HG03159 (cell line): ENCODE data around the gene SP8.

Experiments used
- ATAC-seq: cut with Tn5 transposase; IDR thresholded peaks from one replicate; pipeline ENCODE4 v1.9.1; 2021; ENCODE audit warnings: mild to moderate bottlenecking, moderate library complexity; ENCODE audit not compliant: unreplicated experiment

The SP8 gene

GRCh38 chr7:20795361-20795760 lies 8.7 kb upstream of the SP8 start:
- no peak for ATAC-seq

GRCh38 chr7:20794676-20795075 lies 8.0 kb upstream of the SP8 start:
- no peak for ATAC-seq

GRCh38 chr7:20793694-20794394 lies 7.2 kb upstream of the SP8 start:
- no peak for ATAC-seq

GRCh38 chr7:20793248-20793647 lies 6.6 kb upstream of the SP8 start:
- ATAC-seq = no peak

DNA sequence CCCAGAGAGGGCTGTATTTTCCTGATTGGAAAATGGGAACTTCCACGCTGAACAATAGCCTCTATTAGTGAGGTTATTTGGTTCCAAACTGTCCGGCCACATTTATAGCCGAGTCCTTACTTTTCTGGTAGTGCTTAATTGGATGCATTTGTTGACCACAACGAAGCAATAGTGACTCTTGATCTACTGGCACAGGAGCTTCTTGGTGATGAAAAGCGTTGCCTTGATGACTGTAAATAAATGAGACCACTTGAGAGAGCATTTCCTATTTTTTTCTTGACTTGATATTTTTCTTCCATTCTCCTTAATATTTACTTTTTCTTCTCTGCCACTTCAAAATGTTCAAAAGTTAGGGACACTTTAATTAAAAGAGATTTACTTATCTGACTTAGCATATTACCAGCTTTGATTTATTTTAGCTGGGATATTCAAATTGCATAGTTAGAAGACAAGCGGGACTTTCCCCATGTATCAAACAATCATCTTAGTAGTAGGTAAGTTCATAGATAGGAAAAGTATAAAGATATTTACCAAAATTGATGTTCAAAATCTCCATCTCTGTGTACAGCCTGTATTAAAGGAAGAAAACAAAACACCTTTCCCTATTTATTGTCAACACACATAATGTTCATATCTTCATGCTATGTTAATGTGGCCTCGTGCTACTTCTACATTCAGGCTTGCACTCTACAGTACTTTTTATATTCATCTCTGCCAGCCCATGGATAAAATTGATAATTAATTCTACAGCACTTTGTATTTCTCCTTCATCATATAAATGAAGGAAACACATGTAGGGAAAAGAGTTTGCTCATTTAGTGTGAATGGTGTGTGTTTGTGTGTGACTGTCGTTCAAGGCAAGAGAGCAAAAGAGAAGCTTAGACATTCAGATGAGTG lies 5.1 kb upstream of the SP8 start:
- no peak for ATAC-seq

DNA sequence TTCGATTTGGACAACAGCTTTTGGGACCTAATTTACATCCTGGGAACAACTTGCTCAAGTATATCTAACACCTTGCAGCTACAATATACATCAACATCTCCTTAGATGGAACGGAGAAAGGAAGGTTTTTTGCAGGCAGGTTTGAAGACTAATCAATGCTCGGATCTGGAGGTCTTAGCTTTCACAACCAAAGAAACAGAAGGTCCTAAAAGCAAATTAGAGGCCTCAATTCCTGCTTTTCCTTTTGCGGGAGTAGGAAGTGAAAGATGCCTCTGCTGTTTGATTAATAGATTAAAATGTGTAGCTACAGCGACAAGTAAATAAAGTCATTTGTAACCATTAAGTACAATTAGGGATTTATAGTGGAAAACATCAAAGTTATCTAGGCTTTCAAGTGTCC lies 3.7 kb upstream of the SP8 start:
- ATAC-seq = no peak

DNA sequence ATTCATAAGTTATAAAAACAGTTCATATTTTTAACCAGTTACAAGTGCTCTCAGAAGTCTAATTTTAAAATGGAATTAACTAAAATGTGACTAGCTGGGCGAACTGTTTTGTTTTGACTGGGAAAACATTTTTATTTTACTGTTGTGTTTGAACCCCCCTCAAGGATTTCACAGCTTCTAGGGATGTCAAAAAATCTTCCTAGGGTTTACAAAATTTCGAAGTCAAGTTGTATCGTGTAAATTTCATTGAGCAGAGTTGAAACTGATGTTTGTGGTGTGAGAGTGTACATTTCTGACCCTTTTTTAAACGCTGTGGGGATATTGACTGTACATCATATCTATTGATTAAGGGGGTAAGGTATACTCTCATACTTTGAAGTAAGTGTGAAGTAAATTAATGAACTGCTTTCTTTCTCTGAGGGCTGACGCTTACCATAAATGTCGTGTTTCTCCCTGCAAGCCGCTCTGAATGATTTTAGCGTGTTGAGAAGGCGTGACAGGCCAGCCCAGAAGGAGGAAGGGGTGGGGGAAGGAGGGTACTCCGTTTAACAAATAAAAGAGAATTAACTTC lies 1.8 kb upstream of the SP8 start:
- no peak for ATAC-seq

GRCh38 chr7:20787660-20788419 lies 1.2 kb upstream of the SP8 start:
- ATAC-seq = no peak

DNA sequence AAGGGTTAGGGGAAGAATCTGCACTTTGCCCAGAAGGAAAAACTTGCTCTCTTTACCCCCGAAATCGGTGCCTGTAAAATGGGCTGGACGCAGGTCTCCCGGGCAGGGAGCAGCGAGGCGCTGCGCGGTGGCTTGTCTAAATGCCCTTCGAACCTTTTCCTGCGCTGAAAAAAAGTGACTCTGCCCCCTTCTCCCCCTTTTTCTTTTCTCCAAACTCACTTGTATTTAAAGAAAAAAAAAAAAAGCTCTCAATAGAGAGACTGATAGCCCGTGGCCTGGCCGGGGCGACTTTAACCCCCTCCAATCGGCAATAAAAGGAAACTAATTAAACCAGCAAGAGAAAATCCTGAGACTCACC lies 286 bp downstream of the SP8 start:
- ATAC-seq = no peak

- ATAC-seq = no peak
These were observed 655 bp downstream of the SP8 start for GRCh38 chr7:20786049-20786412.

DNA sequence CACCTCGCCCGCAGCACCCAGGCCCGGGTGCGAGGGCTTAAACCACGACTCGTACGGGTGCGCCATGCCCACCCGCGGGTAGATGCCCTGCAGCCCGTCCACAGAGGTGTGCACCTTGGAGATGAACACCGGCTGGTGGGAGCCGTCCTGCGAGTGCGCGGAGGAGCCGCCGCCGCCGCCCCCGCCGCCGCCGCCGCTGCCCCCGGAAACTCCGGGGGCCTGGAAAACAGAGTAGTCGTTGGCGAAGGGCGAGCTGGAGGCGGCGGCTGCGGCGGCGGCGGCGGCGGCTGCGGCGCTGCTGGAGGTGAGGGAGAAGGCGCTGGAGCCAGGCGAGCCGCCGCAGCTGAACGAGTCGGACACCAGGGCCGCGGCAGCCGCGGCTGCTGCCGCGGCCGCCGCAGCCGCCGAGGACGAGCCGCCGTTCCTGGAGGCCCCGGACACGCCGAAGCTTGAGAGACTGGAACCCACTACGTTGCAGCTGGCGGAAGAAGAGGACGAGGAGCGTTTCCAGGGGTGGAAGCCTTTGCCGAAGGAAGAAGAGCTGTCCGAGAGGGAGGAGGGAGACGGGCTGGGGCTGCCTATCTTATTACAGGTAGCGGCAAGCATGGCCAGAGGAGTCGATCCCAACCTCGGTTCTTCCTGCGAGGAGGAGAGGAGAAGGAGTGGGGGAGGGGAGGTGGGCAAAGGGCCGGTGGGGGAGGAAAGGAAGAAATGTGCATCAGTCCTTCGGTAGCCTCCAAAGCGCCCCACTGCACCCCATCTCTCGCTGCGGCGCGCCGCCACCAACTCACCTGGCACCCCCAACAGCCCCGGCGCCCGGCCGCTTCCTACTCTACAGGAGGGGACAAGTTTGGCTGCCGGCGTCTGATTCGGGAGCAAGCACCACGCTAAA lies 1.3 kb downstream of the SP8 start:
- no peak for ATAC-seq

- ATAC-seq = no peak
These were observed 2.1 kb downstream of the SP8 start for GRCh38 chr7:20784388-20785156.

GRCh38 chr7:20783700-20784387 lies 2.8 kb downstream of the SP8 start:
- ATAC-seq = no peak

- ATAC-seq = no peak
These were observed 3.5 kb downstream of the SP8 start for GRCh38 chr7:20783125-20783699.

DNA sequence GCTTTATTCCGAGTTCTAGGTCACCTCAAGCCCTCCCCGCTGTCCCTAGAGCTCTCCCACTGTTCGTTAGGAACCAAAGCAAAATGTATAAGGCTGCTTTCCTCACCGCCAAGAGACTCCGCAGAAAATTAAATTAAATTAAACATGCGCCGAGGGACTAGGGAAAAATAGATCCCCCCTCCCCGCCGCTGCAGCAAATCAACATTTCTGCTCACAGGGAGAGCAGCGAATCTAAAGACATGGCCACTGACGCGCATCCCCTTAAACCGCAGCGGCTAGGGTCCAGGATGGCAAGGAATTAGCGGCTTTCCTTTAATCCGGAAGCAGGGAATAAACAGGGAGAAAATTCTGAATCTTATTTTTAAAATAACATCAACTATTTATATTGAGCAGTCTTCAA lies 7.6 kb downstream of the SP8 start:
- ATAC-seq = no peak

GRCh38 chr7:20778063-20778721 lies 8.5 kb downstream of the SP8 start:
- peak; percentile 70 for ATAC-seq

GRCh38 chr7:20777377-20778062 lies 9.2 kb downstream of the SP8 start:
- peak; percentile 32 for ATAC-seq

DNA sequence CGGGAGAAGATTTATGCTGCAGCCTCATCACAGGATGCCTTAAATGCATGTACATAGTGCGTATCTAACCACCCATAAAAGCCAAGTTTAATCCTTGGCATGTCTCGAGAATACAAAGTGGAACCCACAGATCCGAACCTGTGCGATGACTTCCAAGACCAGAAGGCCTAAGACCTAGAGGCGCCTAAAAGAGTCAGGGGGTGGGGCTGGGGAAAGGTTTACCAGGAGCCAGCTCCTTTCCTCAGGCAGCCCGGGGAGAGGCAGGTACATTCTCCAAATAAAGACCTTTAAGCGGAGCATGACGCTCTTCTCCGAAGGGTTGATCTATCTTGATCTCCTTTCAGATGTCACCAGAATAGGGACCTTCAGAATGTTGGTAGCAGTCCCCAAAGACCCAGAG lies 9.7 kb downstream of the SP8 start:
- ATAC-seq = no peak
